ENCODE measurements around the gene STRIP2.

DNA sequence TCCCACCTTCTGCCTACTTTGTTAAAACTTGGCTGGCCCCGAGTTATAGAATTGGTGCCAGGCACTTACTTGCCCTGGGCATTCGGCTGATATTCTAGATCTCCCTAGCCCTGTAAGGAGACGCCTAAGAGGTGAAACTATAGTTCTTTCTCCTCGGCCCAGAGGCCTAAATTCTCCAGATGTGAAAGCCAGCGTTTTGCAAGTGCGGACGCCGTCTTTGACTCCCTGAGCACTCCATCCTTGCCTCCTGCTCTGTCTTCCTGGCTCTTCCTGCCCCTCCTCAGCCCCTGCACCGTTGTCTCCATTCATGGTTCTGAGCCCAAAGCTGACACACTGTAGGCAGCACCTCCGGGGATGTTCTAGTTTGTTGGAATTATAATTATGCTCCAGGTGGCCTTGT is 79.3 kb downstream of the STRIP2 start:
- TF ChIP-seq EZH2 (IDR thresholded peaks at IDR 0.05; ENCODE audit: borderline replicate concordance, low read depth, low read length, severe bottlenecking), result no peak
- TF ChIP-seq CTCF (IDR thresholded peaks at IDR 0.05; ENCODE audit: borderline replicate concordance, extremely low read depth, low read length, poor library complexity, severe bottlenecking), result no peak
